GM12878 (cell line): ENCODE measurements around the gene KDM3B. TPM values are rescaled to one million over a fixed set of nuclear protein-coding genes. Genes with fewer than 3 reads are reported as not detected.
A peak's percentile ranks its signal among the peaks of the same experiment; 100 is the strongest.

Source experiments
- ATAC-seq: fragments of 200-7000 bp; cut with Tn5 transposase; 3 replicates; pipeline ENCODE4 v1.9.1; 2020; ENCODE audit warnings: mild to moderate bottlenecking, moderate library complexity
- BruUV-seq: library from RNA; stranded (reverse); fragments of 400-500 nt; replicated peaks from 2 replicates; lab custom pipeline; 2021; lab: Mats Ljungman, UMichigan
- CTCF ChIA-PET: fragments of 300-600 bp; sonication (Branson Sonifier 250); formaldehyde crosslinking; extraction: SDS; loops from one replicate; lab custom pipeline; 2021; ENCODE audit warnings: inconsistent platforms; lab: Yijun Ruan, JAX
- POLR2A ChIA-PET: fragments of 350-600 bp; formaldehyde crosslinking; extraction: SDS; loops from one replicate; lab custom pipeline; 2021; ENCODE audit warnings: inconsistent platforms; lab: Charles Lee
- RAD21 ChIA-PET: fragments of 300-600 bp; sonication (Branson Sonifier 250); formaldehyde crosslinking; loops from one replicate; lab custom pipeline; 2023; ENCODE audit warnings: antibody characterized with exemption; ENCODE audit not compliant: unreplicated experiment; lab: Charles Lee
- SMC1A ChIA-PET: fragments of 300-600 bp; sonication (Branson Sonifier 250); formaldehyde crosslinking; loops from one replicate; lab custom pipeline; 2023; ENCODE audit not compliant: unreplicated experiment, uncharacterized antibody; lab: Charles Lee
- DNase-seq: peaks from one replicate; pipeline ENCODE4 v3.0.0-alpha.2; 2011; ENCODE audit warnings: low read depth, low spot score
- FAIRE-seq: peaks from 3 replicates; lab custom pipeline; 2011; peaks lifted over from hg19 to GRCh38; lab: Jason Lieb, UNC
- H2AFZ ChIP-seq: 2 replicates; pipeline ENCODE4 v1.6.0; 2011; ENCODE audit warnings: low read depth, low read length, control low read depth; ENCODE audit not compliant: control insufficient read depth
- H3K27ac ChIP-seq: 2 replicates; pipeline ENCODE4 v1.5.1; 2011; ENCODE audit warnings: control low read depth; ENCODE audit not compliant: control insufficient read depth, insufficient read depth
- H3K27me3 ChIP-seq, 2 experiments: replicated peaks in 1 of 2; 2 replicates each; pipeline versions ENCODE4 v1.6.0 to v1.6.1; 2011; ENCODE audit warnings: low read length in 1 of 2; ENCODE audit not compliant: control insufficient read depth in 2 of 2, insufficient read depth in 2 of 2
- H3K36me3 ChIP-seq, 2 experiments: 2 replicates each; pipeline ENCODE4 v1.5.1; 2011; ENCODE audit warnings: low read length in 1 of 2; ENCODE audit not compliant: control insufficient read depth in 2 of 2, insufficient read depth in 2 of 2
- H3K4me1 ChIP-seq: 2 replicates; pipeline ENCODE4 v1.6.1; 2011; ENCODE audit warnings: mild to moderate bottlenecking, low read length, moderate library complexity, mixed read lengths; ENCODE audit not compliant: control insufficient read depth, insufficient read depth
- H3K4me2 ChIP-seq: 2 replicates; pipeline ENCODE4 v1.6.0; 2011; ENCODE audit warnings: control low read depth; ENCODE audit not compliant: control insufficient read depth, insufficient read depth
- H3K4me3 ChIP-seq: fragments of 200-600 bp; sonication (generic); 2 replicates; pipeline ENCODE4 v1.5.1; 2016
- H3K79me2 ChIP-seq: 2 replicates; pipeline ENCODE4 v1.6.0; 2011; ENCODE audit warnings: low read length; ENCODE audit not compliant: control insufficient read depth, insufficient read depth
- H3K9ac ChIP-seq: 2 replicates; pipeline ENCODE4 v1.8.0; 2011; ENCODE audit warnings: low read length, control low read depth, mixed read lengths; ENCODE audit not compliant: control insufficient read depth, insufficient read depth
- H3K9me3 ChIP-seq: replicated peaks from 3 replicates; pipeline ENCODE4 v1.5.1; 2011; ENCODE audit warnings: mild to moderate bottlenecking, low read length; ENCODE audit not compliant: control insufficient read depth, insufficient read depth
- H4K20me1 ChIP-seq: 2 replicates; pipeline ENCODE4 v1.6.0; 2011; ENCODE audit not compliant: control insufficient read depth, insufficient read depth
- MEF2B ChIP-seq: fragments of 450-650 bp; IDR thresholded peaks from 2 replicates; pipeline ENCODE4 v1.6.1; 2018; ENCODE audit warnings: mild to moderate bottlenecking, moderate library complexity; ENCODE audit not compliant: partially characterized antibody, poor library complexity, severe bottlenecking
- MTA3 ChIP-seq: IDR thresholded peaks from 2 replicates; pipeline ENCODE4 v1.6.1; 2012; ENCODE audit warnings: low read length, inconsistent platforms, borderline replicate concordance
- POLR2AphosphoS5 ChIP-seq: IDR thresholded peaks from 2 replicates; pipeline ENCODE4 v1.6.1; 2011; ENCODE audit warnings: mild to moderate bottlenecking, low read length, inconsistent platforms
- SREBF1 ChIP-seq: IDR thresholded peaks from 2 replicates; pipeline ENCODE4 v1.6.1; 2012; ENCODE audit warnings: mild to moderate bottlenecking, low read length
- SREBF2 ChIP-seq: IDR thresholded peaks from 2 replicates; pipeline ENCODE4 v1.6.1; 2012; ENCODE audit warnings: mild to moderate bottlenecking, low read length
- ZBTB33 ChIP-seq: fragments of 450-650 bp; IDR thresholded peaks from 2 replicates; pipeline ENCODE4 v1.6.1; 2017; ENCODE audit warnings: mild to moderate bottlenecking
- ZNF687 ChIP-seq: fragments of 450-650 bp; IDR thresholded peaks from 2 replicates; pipeline ENCODE4 v1.6.1; 2017; ENCODE audit warnings: mild to moderate bottlenecking, moderate library complexity
- WGBS: methylation state at CpG from one replicate; pipeline ENCODE4 v1.1.6; 2016; ENCODE audit warnings: low lambda C conversion rate; ENCODE audit not compliant: insufficient replicate concordance, insufficient coverage; ENCODE audit errors: missing lambda C conversion rate; 5-methylcytosine and 5-hydroxymethylcytosine counted together
- in situ Hi-C: fragments of 300-500 bp; cut with MboI; formaldehyde crosslinking; loops from 9 replicates; pipeline ENCODE4 v1.14.3; 2018; ENCODE audit warnings: mixed read lengths
- intact Hi-C: fragments of 100-400 bp; cut with micrococcal nuclease; formaldehyde crosslinking; loops from one replicate; pipeline ENCODE4 v1.14.2; 2022; ENCODE audit not compliant: unreplicated experiment
- polyA plus RNA-seq, 11 experiments: library from polyadenylated mRNA; depleted of rRNA in 4 of 11; unstranded in 6 of 11; stranded (reverse) in 5 of 11; fragments of >200 nt; fragmentation: Nextera tagmentation in 4 of 11; fragmentation: Illumina TruSeq in 1 of 11; extraction: Ambion mirVana in 4 of 11; extraction: Trizol in 1 of 11; gene quantifications; 1 replicate in 1 of 11; 2 replicates in 10 of 11; pipeline versions ENCODE4 v1.2.1 to v1.2.3, GENCODE V29; 2011 to 2016; ENCODE audit warnings: inconsistent platforms in 2 of 11, missing spikeins in 2 of 11, low read depth in 1 of 11
- total RNA-seq, 4 experiments: library from RNA; depleted of rRNA in 3 of 4; stranded (reverse); fragments of >200 nt in 3 of 4; fragmentation: Illumina TruSeq in 1 of 4; extraction: Trizol in 1 of 4; gene quantifications; 2 replicates each; pipeline versions ENCODE4 v1.2.1 to v1.2.3, GENCODE V29; 2013 to 2021

KDM3B gene
- total and polyA plus RNA-seq, 10 of the 15 experiments (the other 5 are each of a cell fraction or from before 2014, with no cell fraction given): 8.5 to 45.7 (median 29.0) TPM

GRCh38 chr5:138461343-138462125 lies 109.0 kb downstream of the KDM3B start:
- Histone ChIP-seq H4K20me1 (no peaks in the 10 kb centered on the region), H3K9me3 (no peaks in the 10 kb centered on the region), H3K9ac (no peak overlapping the region), H3K79me2 (no peaks in the 10 kb centered on the region), H3K4me3 (no peak overlapping the region), H3K4me1 (peaks cover 19% of the 10 kb centered on the region), H3K27me3 (peaks cover 0 to 4% of the 10 kb centered on the region in 2 experiments; a peak in 1 of 4 replicates), H3K27ac (no peak overlapping the region)
- DNase-seq (no peak), FAIRE-seq (no peak), ATAC-seq (no peak)
- ChIA-PET CTCF (interaction anchor here (0.6 to 9.2 kb wide), 7 partner anchors 12 to 814 kb away, joined by 3 to 71 read pairs (median 3); partner anchors contain the start of gene FAM53C), SMC1A (interaction anchor here (0.7 to 2.6 kb wide), 4 partner anchors 12 to 41 kb away, joined by 3 to 7 read pairs (median 4); no protein-coding TSS in a partner anchor), POLR2A (interaction anchor here (1.0 to 1.7 kb wide), 2 partner anchors 10 to 42 kb away, joined by 3 to 4 read pairs; no protein-coding TSS in a partner anchor)
- intact Hi-C loops: loop anchor here (10.0 kb wide), 2 partner anchors 707 to 803 kb away; partner anchors contain the start of gene HNRNPA0
- in situ Hi-C loops: no loop called here
- 56% methylated on average over 11 of the region's 11 CpGs for WGBS
- peak; percentile 20 for TF ChIP-seq MEF2B
- TF ChIP-seq SREBF2: no peak
- TF ChIP-seq, all 136 proteins: peak for 1
- BruUV-seq: no TSS peak
- Histone ChIP-seq H3K4me2 (no peak overlapping the region), H2AFZ (no peak overlapping the region), H3K36me3 (no peaks in the 10 kb centered on the region)
- RAD21 ChIA-PET: no interaction called here

DNA sequence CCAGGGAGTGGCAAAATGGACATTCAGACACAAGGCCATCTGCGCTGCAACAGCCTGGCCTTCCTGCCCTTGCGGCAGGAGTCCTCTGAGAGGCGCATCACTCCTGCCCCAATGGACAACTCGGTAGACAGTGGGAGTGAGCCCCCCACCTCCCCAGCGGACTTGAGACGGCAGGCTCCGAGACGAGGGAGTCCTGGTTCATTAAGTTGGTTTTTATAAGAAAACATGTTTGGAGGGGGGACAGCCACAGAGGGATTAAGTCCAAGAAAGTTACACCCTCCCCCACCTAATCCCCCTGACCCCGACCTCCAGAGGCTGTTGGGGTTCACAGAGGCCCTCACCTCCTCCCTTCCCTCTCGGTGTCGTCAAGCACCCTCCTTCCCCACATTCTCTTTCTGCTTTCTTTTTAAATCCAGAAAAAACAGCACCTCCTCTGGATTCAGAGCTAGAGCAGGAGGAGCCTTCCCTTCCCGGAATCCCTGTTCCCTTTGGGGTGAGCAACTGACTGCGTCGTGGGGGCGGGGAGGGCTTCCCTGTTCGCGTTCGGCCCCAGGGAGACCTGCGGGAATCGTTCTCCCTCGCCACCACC lies 111.0 kb downstream of the KDM3B start:
- SMC1A ChIA-PET: interaction anchor here (0.6 to 2.6 kb wide), 3 partner anchors 9 to 36 kb away, joined by 3 to 7 read pairs (median 4); no protein-coding TSS in a partner anchor
- no peaks in the 10 kb centered on the region for H4K20me1 ChIP-seq
- peaks cover 0 to 6% of the 10 kb centered on the region in 2 experiments; a peak in 1 of 4 replicates for H3K27me3 ChIP-seq
- intact Hi-C loops (loop anchor here (1.0 to 10.0 kb wide), 3 partner anchors 80 to 801 kb away; partner anchors contain the start of genes ETF1 and HNRNPA0), in situ Hi-C loops (no loop called here)
- peak overlapping the region; percentile 89 for H3K9ac ChIP-seq
- peak overlapping the region; percentile 60 for H3K4me2 ChIP-seq
- POLR2A ChIA-PET: interaction anchor here (0.7 to 1.9 kb wide), 6 partner anchors 12 to 805 kb away, joined by 3 to 13 read pairs (median 4); partner anchors contain the start of gene ETF1
- no peaks in the 10 kb centered on the region for H3K9me3 ChIP-seq
- H3K79me2 ChIP-seq: no peaks in the 10 kb centered on the region
- CTCF ChIA-PET: interaction anchor here (1.6 to 9.2 kb wide), 6 partner anchors 9 to 283 kb away, joined by 4 to 71 read pairs (median 8); partner anchors contain the start of gene ETF1
- H3K27ac ChIP-seq: peak overlapping the region; percentile 98
- ATAC-seq (no peak), FAIRE-seq (no peak), DNase-seq (no peak)
- peaks cover 19% of the 10 kb centered on the region for H3K4me1 ChIP-seq
- RAD21 ChIA-PET: interaction anchor here (2.7 kb wide), 1 partner anchor 80 kb away, joined by 12 read pairs; the partner anchor contains the start of gene ETF1
- peak overlapping the region; percentile 76 for H2AFZ ChIP-seq
- H3K4me3 ChIP-seq: peak overlapping the region; percentile 75
- 37% methylated on average over 20 of the region's 21 CpGs for WGBS
- H3K36me3 ChIP-seq: no peaks in the 10 kb centered on the region; a peak in 1 of 4 replicates
- BruUV-seq: no TSS peak
- TF ChIP-seq POLR2AphosphoS5 (peak; percentile 14; the same call in 1 of the 2 replicates), SREBF1 (no peak), ZBTB33 (no peak), MTA3 (no peak; the same call in 1 of the 2 replicates), ZNF687 (no peak)
